ENCODE data around the gene PXMP4.
A peak's percentile ranks its signal among the peaks of the same experiment; 100 is the strongest.

The PXMP4 gene

GRCh38 chr20:33667676-33668465 lies 52.2 kb downstream of the PXMP4 start:
- peak; percentile 84 for DNase-seq

GRCh38 chr20:33667245-33667675 lies 52.9 kb downstream of the PXMP4 start:
- no peak for DNase-seq

- peak; percentile 94 for DNase-seq
Measured at GRCh38 chr20:33666293-33667244, 53.5 kb downstream of the PXMP4 start, which contains the start of gene ACTL10. ACTL10 (plus strand) TSS chr20:33666943; CDS start chr20:33667498, 555 bp downstream.

- DNase-seq = no peak
Measured at GRCh38 chr20:33664762-33665144, 55.4 kb downstream of the PXMP4 start.

GRCh38 chr20:33664085-33664761 lies 55.9 kb downstream of the PXMP4 start:
- no peak for DNase-seq

- peak; percentile 84 for DNase-seq
Measured at GRCh38 chr20:33663161-33664084, 56.7 kb downstream of the PXMP4 start.

GRCh38 chr20:33662172-33662571 lies 57.9 kb downstream of the PXMP4 start, which contains the start of gene C20orf144:
C20orf144 (plus strand) TSS chr20:33662327; CDS start chr20:33662346, 19 bp downstream.
- DNase-seq = no peak

- DNase-seq = no peak
Measured at GRCh38 chr20:33660685-33661058, 59.4 kb downstream of the PXMP4 start.

- peak; percentile 19 for DNase-seq
Measured at GRCh38 chr20:33660035-33660684, 60.0 kb downstream of the PXMP4 start.

GRCh38 chr20:33659341-33660034 lies 60.6 kb downstream of the PXMP4 start:
- no peak for DNase-seq

GRCh38 chr20:33658929-33659328 lies 61.2 kb downstream of the PXMP4 start:
- DNase-seq = peak; percentile 14

GRCh38 chr20:33658510-33658909 lies 61.6 kb downstream of the PXMP4 start:
- DNase-seq = no peak

GRCh38 chr20:33657704-33658095 lies 62.4 kb downstream of the PXMP4 start:
- DNase-seq = no peak

- DNase-seq = no peak
Measured at GRCh38 chr20:33656783-33657703, 63.1 kb downstream of the PXMP4 start.

- no peak for DNase-seq
Measured at GRCh38 chr20:33656010-33656782, 63.9 kb downstream of the PXMP4 start.

- DNase-seq = no peak
Measured at GRCh38 chr20:33655164-33655563, 64.9 kb downstream of the PXMP4 start.

- no peak for DNase-seq
Measured at GRCh38 chr20:33654680-33655161, 65.4 kb downstream of the PXMP4 start.

GRCh38 chr20:33653900-33654596 lies 66.1 kb downstream of the PXMP4 start:
- no peak for DNase-seq
